ENCODE measurements around the gene WDR90. TPM values are rescaled to one million over a fixed set of nuclear protein-coding genes. Genes with fewer than 3 reads are reported as not detected.

WDR90 gene
- polyA plus RNA-seq, 2 of the 4 experiments (the other 2 are of a cell fraction), result 6.5 to 30.7 TPM

GRCh38 chr16:622920-623280 lies 26.3 kb upstream of the WDR90 start:
- CTCF ChIA-PET, result interaction anchor here (1.2 kb wide), 1 partner anchor 23 kb away, joined by 4 read pairs; no protein-coding TSS in a partner anchor
- Histone ChIP-seq H3K27ac (peak overlapping the region in 1 of 2 experiments; percentile 71; a peak in 2 of 6 replicates), H3K4me1 (peaks cover 41% of the 10 kb centered on the region), H3K9me3 (no peaks in the 10 kb centered on the region), H3K4me2 (peak overlapping the region; percentile 69), H3K4me3 (no peak overlapping the region)
- no peak for DNase-seq (ENCODE audit: low read depth in 1 of 2, low spot score in 1 of 2)
- POLR2A ChIA-PET, result interaction anchor here (0.6 to 1.7 kb wide), 3 partner anchors 13 to 143 kb away, joined by 4 to 8 read pairs (median 6); partner anchors contain the start of gene METTL26
- TF ChIP-seq RAD21 (conservative IDR thresholded peaks at IDR 0.05 in 1 of 2, IDR thresholded peaks at IDR 0.05 in 1 of 2) (no peak), TP53 (CRISPR knock-in tag; IDR thresholded peaks at IDR 0.05) (no peak), MAZ (IDR thresholded peaks at IDR 0.05; ENCODE audit: borderline replicate concordance, low read depth, low read length) (no peak), SREBF2 (IDR thresholded peaks at IDR 0.05) (no peak), FOSB (CRISPR knock-in tag; IDR thresholded peaks at IDR 0.05) (no peak), CBX2 (IDR thresholded peaks at IDR 0.05; ENCODE audit: borderline replicate concordance, low read depth) (no peak), HES2 (IDR thresholded peaks at IDR 0.05) (no peak), NR3C1 (IDR thresholded peaks at IDR 0.05) (no peak), HOXA7 (CRISPR knock-in tag; IDR thresholded peaks at IDR 0.05) (no peak), CBX8 (IDR thresholded peaks at IDR 0.05) (no peak), HDAC2 (IDR thresholded peaks at IDR 0.05) (no peak), EHMT2 (IDR thresholded peaks at IDR 0.05; ENCODE audit: low read depth) (no peak), CEBPB (IDR thresholded peaks at IDR 0.05) (no peak), MAX (IDR thresholded peaks at IDR 0.05) (no peak), RARB (CRISPR knock-in tag; IDR thresholded peaks at IDR 0.05) (no peak), NPAS2 (CRISPR knock-in tag; IDR thresholded peaks at IDR 0.05; ENCODE audit: borderline replicate concordance) (no peak), ESRRA (IDR thresholded peaks at IDR 0.05; ENCODE audit: borderline replicate concordance, low read length) (no peak), CHD2 (IDR thresholded peaks at IDR 0.05; ENCODE audit: low read length, partially characterized antibody) (no peak)
- TF ChIP-seq, protein P1, sequence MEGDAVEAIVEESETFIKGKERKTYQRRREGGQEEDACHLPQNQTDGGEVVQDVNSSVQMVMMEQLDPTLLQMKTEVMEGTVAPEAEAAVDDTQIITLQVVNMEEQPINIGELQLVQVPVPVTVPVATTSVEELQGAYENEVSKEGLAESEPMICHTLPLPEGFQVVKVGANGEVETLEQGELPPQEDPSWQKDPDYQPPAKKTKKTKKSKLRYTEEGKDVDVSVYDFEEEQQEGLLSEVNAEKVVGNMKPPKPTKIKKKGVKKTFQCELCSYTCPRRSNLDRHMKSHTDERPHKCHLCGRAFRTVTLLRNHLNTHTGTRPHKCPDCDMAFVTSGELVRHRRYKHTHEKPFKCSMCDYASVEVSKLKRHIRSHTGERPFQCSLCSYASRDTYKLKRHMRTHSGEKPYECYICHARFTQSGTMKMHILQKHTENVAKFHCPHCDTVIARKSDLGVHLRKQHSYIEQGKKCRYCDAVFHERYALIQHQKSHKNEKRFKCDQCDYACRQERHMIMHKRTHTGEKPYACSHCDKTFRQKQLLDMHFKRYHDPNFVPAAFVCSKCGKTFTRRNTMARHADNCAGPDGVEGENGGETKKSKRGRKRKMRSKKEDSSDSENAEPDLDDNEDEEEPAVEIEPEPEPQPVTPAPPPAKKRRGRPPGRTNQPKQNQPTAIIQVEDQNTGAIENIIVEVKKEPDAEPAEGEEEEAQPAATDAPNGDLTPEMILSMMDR (IDR thresholded peaks at IDR 0.05), result no peak
- TF ChIP-seq, protein P2, sequence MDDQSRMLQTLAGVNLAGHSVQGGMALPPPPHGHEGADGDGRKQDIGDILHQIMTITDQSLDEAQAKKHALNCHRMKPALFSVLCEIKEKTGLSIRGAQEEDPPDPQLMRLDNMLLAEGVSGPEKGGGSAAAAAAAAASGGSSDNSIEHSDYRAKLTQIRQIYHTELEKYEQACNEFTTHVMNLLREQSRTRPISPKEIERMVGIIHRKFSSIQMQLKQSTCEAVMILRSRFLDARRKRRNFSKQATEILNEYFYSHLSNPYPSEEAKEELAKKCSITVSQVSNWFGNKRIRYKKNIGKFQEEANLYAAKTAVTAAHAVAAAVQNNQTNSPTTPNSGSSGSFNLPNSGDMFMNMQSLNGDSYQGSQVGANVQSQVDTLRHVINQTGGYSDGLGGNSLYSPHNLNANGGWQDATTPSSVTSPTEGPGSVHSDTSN (IDR thresholded peaks at IDR 0.05), result no peak
- WGBS (ENCODE audit: missing lambda C conversion rate), result 96% methylated on average over 16 of the region's 17 CpGs
- no peak for FAIRE-seq
- ATAC-seq, result no peak

DNA sequence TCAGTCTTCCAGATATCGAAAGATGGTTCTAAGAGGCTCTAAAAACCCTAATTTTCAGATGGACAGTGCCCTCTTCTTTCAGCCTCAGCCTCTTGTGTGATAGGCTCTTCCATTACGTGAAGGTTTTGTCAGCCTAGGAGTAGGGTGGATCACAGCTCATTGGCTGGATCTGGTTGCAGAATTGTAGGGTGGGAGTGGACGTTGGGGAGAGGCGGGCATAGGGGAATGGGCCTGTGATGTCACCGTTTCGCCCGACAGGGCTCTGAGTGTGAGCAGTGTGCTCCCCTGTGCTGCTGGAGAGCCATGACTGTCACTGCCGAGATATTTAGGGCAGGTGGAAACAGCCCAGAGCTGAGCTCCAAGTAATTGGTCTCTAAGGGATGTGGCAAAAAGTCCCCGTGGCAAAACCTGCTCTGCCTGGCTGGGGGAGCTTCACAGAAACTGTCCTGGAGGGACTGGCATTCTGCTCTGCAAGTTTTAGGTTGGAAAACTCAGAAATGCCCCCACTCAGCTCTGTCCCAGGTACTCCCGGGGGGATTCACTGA lies 24.6 kb upstream of the WDR90 start:
- Histone ChIP-seq H3K4me2 (no peak overlapping the region), H3K4me1 (peaks cover 45% of the 10 kb centered on the region), H3K27ac (peak overlapping the region in 1 of 2 experiments; percentile 8; a peak in 1 of 6 replicates), H3K9me3 (no peaks in the 10 kb centered on the region), H3K4me3 (no peak overlapping the region)
- CTCF ChIA-PET, result interaction anchor here (0.6 to 1.8 kb wide), 7 partner anchors 15 to 88 kb away, joined by 3 to 8 read pairs (median 4); partner anchors contain the start of gene RHOT2
- POLR2A ChIA-PET, result no interaction called here
- ATAC-seq, result no peak
- no peak for DNase-seq (ENCODE audit: low read depth in 1 of 2, low spot score in 1 of 2)
- FAIRE-seq, result no peak
- TF ChIP-seq ZFP36 (IDR thresholded peaks at IDR 0.05; ENCODE audit: borderline replicate concordance, partially characterized antibody) (no peak), KDM1A (IDR thresholded peaks at IDR 0.05; ENCODE audit: low read depth) (no peak), EHF (CRISPR knock-in tag; IDR thresholded peaks at IDR 0.05) (no peak), HEYL (CRISPR knock-in tag; IDR thresholded peaks at IDR 0.05) (no peak), KDM5A (IDR thresholded peaks at IDR 0.05) (no peak), ZC3H11A (IDR thresholded peaks at IDR 0.05) (no peak), RARB (CRISPR knock-in tag; IDR thresholded peaks at IDR 0.05) (no peak), SREBF2 (IDR thresholded peaks at IDR 0.05) (no peak), MYC (IDR thresholded peaks at IDR 0.05; ENCODE audit: borderline replicate concordance, low read length) (no peak), FOSL2 (IDR thresholded peaks at IDR 0.05) (no peak), FOSL2 (CRISPR knock-in tag; IDR thresholded peaks at IDR 0.05) (no peak), RNF2 (IDR thresholded peaks at IDR 0.05; ENCODE audit: borderline replicate concordance, low read depth) (no peak), HOXA7 (CRISPR knock-in tag; IDR thresholded peaks at IDR 0.05) (no peak)
- TF ChIP-seq, protein P3, sequence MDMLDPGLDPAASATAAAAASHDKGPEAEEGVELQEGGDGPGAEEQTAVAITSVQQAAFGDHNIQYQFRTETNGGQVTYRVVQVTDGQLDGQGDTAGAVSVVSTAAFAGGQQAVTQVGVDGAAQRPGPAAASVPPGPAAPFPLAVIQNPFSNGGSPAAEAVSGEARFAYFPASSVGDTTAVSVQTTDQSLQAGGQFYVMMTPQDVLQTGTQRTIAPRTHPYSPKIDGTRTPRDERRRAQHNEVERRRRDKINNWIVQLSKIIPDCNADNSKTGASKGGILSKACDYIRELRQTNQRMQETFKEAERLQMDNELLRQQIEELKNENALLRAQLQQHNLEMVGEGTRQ (IDR thresholded peaks at IDR 0.05), result no peak
- 80% methylated on average over 10 of the region's 10 CpGs for WGBS (ENCODE audit: missing lambda C conversion rate)
